ENCODE results near the gene CDS2.

CDS2 gene

GRCh38 chr20:5172903-5173463, 46.2 kb downstream of the CDS2 start:
- no peak for TF ChIP-seq CTCF (IDR thresholded peaks at IDR 0.05; ENCODE audit: low read depth, low read length)
- DNase-seq = no peak
- H3K9me3 ChIP-seq (ENCODE audit: severe bottlenecking) = no peaks in the 10 kb centered on the region

GRCh38 chr20:5173751-5174150, 46.9 kb downstream of the CDS2 start:
- no peak for DNase-seq
- peaks cover 16% of the 10 kb centered on the region for H3K36me3 ChIP-seq
- TF ChIP-seq CTCF (IDR thresholded peaks at IDR 0.05; ENCODE audit: low read depth, low read length) = no peak
- no peak overlapping the region for H3K27ac ChIP-seq
- no peak overlapping the region for H3K4me3 ChIP-seq (ENCODE audit: low read depth, low read length)
- H3K9me3 ChIP-seq (ENCODE audit: severe bottlenecking) = no peaks in the 10 kb centered on the region
- no peaks in the 10 kb centered on the region for H3K27me3 ChIP-seq (ENCODE audit: insufficient read depth, low read depth, severe bottlenecking)

More at GRCh38 chr20:5172903-5173463, 46.2 kb downstream of the CDS2 start:
- no peak overlapping the region for H3K4me3 ChIP-seq (ENCODE audit: low read depth, low read length)
- peaks cover 16% of the 10 kb centered on the region for H3K36me3 ChIP-seq
- no peaks in the 10 kb centered on the region for H3K27me3 ChIP-seq (ENCODE audit: insufficient read depth, low read depth, severe bottlenecking)
- no peak overlapping the region for H3K27ac ChIP-seq

GRCh38 chr20:5177071-5177470, 50.3 kb downstream of the CDS2 start:
- peaks cover 19% of the 10 kb centered on the region for H3K36me3 ChIP-seq

GRCh38 chr20:5178046-5178445, 51.2 kb downstream of the CDS2 start:
- TF ChIP-seq CTCF (IDR thresholded peaks at IDR 0.05; ENCODE audit: low read depth, low read length) = no peak
- Histone ChIP-seq H3K27me3 (ENCODE audit: insufficient read depth, low read depth, severe bottlenecking) (no peaks in the 10 kb centered on the region), H3K36me3 (peaks cover 22% of the 10 kb centered on the region), H3K9me3 (ENCODE audit: severe bottlenecking) (no peaks in the 10 kb centered on the region), H3K27ac (no peak overlapping the region), H3K4me3 (ENCODE audit: low read depth, low read length) (no peak overlapping the region)
- DNase-seq = no peak

More at GRCh38 chr20:5177071-5177470, 50.3 kb downstream of the CDS2 start:
- no peak overlapping the region for H3K4me3 ChIP-seq (ENCODE audit: low read depth, low read length)
- H3K27ac ChIP-seq = no peak overlapping the region
- H3K9me3 ChIP-seq (ENCODE audit: severe bottlenecking) = no peaks in the 10 kb centered on the region
- H3K27me3 ChIP-seq (ENCODE audit: insufficient read depth, low read depth, severe bottlenecking) = no peaks in the 10 kb centered on the region
- no peak for TF ChIP-seq CTCF (IDR thresholded peaks at IDR 0.05; ENCODE audit: low read depth, low read length)
- DNase-seq = no peak

GRCh38 chr20:5180421-5180820, 53.6 kb downstream of the CDS2 start:
- peaks cover 14% of the 10 kb centered on the region for H3K36me3 ChIP-seq
- H3K4me3 ChIP-seq (ENCODE audit: low read depth, low read length) = no peak overlapping the region
- H3K9me3 ChIP-seq (ENCODE audit: severe bottlenecking) = no peaks in the 10 kb centered on the region
- no peak for DNase-seq
- no peaks in the 10 kb centered on the region for H3K27me3 ChIP-seq (ENCODE audit: insufficient read depth, low read depth, severe bottlenecking)
- no peak for TF ChIP-seq CTCF (IDR thresholded peaks at IDR 0.05; ENCODE audit: low read depth, low read length)
- no peak overlapping the region for H3K27ac ChIP-seq

GRCh38 chr20:5180933-5181332, 54.1 kb downstream of the CDS2 start:
- DNase-seq = no peak
- Histone ChIP-seq H3K9me3 (ENCODE audit: severe bottlenecking) (no peaks in the 10 kb centered on the region), H3K36me3 (peaks cover 18% of the 10 kb centered on the region), H3K27me3 (ENCODE audit: insufficient read depth, low read depth, severe bottlenecking) (no peaks in the 10 kb centered on the region), H3K4me3 (ENCODE audit: low read depth, low read length) (no peak overlapping the region), H3K27ac (no peak overlapping the region)
- no peak for TF ChIP-seq CTCF (IDR thresholded peaks at IDR 0.05; ENCODE audit: low read depth, low read length)

Data from WERI-Rb-1 (cell line).